Heart left ventricle (tissue), 16 donors: ENCODE measurements around the gene WDR70. TPM values are rescaled to one million over a fixed set of nuclear protein-coding genes. Genes with fewer than 3 reads are reported as not detected.

Source experiments
- ATAC-seq, 4 donors: fragments of 200-7000 bp; cut with Tn5 transposase; one replicate each; pipeline ENCODE4 v1.9.1; 2020 to 2022; ENCODE audit warnings: moderate library complexity in 4 of 4, mild to moderate bottlenecking in 3 of 4, moderate number of reproducible peaks in 1 of 4
- DNase-seq, 5 donors: peaks; one replicate each; pipeline ENCODE4 v3.0.0-alpha.2; 2020
- H3K27ac ChIP-seq, 12 donors: fragments of 200-600 bp; sonication (generic) in 4 of 12; one replicate each; pipeline versions ENCODE4 v1.5.0 to v1.8.0; 2016 to 2022; ENCODE audit warnings: mild to moderate bottlenecking in 2 of 12
- H3K27me3 ChIP-seq, 9 donors: fragments of 200-600 bp; sonication (generic) in 2 of 9; one replicate each; pipeline versions ENCODE4 v1.5.1 to v1.8.0; 2016 to 2022; ENCODE audit warnings: mild to moderate bottlenecking in 3 of 9
- H3K36me3 ChIP-seq, 9 donors: fragments of 200-600 bp; sonication (generic) in 2 of 9; one replicate each; pipeline versions ENCODE4 v1.5.0 to v1.8.0; 2018 to 2022; ENCODE audit warnings: mild to moderate bottlenecking in 2 of 9
- H3K4me1 ChIP-seq, 12 donors: fragments of 200-600 bp; sonication (generic) in 4 of 12; one replicate each; pipeline versions ENCODE4 v1.5.0 to v1.8.0; 2016 to 2022; ENCODE audit warnings: mild to moderate bottlenecking in 3 of 12
- H3K4me3 ChIP-seq, 12 donors: fragments of 200-600 bp; sonication (generic) in 4 of 12; one replicate each; pipeline versions ENCODE4 v1.5.0 to v1.8.0; 2017 to 2022; ENCODE audit warnings: mild to moderate bottlenecking in 9 of 12, moderate library complexity in 4 of 12
- H3K9me3 ChIP-seq, 12 donors: fragments of 200-600 bp; sonication (generic) in 4 of 12; one replicate each; pipeline versions ENCODE4 v1.5.0 to v1.8.0; 2016 to 2022; ENCODE audit warnings: mild to moderate bottlenecking in 1 of 12
- CTCF ChIP-seq, 12 donors: fragments of 200-600 bp; sonication (generic) in 4 of 12; IDR thresholded peaks; one replicate each; pipeline versions ENCODE4 v1.5.0 to v1.8.0; 2018 to 2022; ENCODE audit warnings: antibody characterized with exemption in 12 of 12, mild to moderate bottlenecking in 5 of 12
- POLR2A ChIP-seq, 2 donors: fragments of 450-650 bp; IDR thresholded peaks; one replicate each; pipeline ENCODE4 v1.6.1; 2017; ENCODE audit warnings: antibody characterized with exemption in 2 of 2, mild to moderate bottlenecking in 2 of 2, moderate library complexity in 2 of 2
- WGBS, 4 donors: extraction: QIAGEN DNeasy Blood & Tissue Kit in 2 of 4; methylation state at CpG; one replicate each; pipeline versions ENCODE4 v1.1.5 to v1.1.7; 2013 to 2018; 5-methylcytosine and 5-hydroxymethylcytosine counted together
- intact Hi-C, 10 donors: fragments of 100-400 bp; cut with DNase I; formaldehyde crosslinking; loops; one replicate each; pipeline versions ENCODE4 v1.11.1 to v1.14.2; 2022
- polyA plus RNA-seq, 2 donors: library from polyadenylated mRNA; stranded (reverse); fragments of 200-250 nt; gene quantifications; one replicate each; pipeline ENCODE4 v1.2.3, GENCODE V29; 2013
- total RNA-seq, 9 donors: library from RNA; depleted of rRNA in 2 of 9; stranded (reverse); fragments of >200 nt in 2 of 9; fragmentation: NEBNext Ultra II Directional in 3 of 9; extraction: Animal tissue kit (Norgen Biotek cat#: 25700) in 3 of 9; gene quantifications; one replicate each; pipeline versions ENCODE4 v1.1.0 to v1.2.4, GENCODE V29; 2016 to 2023
- donor health status: ischemic (EF 13 %, LVEDD 7.1; RV severe dilation, severe dysfunction).
- donor health status: healthy with polysubstance abuse.
- donor health status: DM: no; HTN: yes; CAD: no.
- donor health status: DM: no; HTN: no; CAD: no.
- donor health status: ischemic (EF 25% LVEDD 6.9; RV normal size, moderate dysfunction).
- donor health status: ischemic (EF 25% LVEDD 5.7; RV mildly dilated, moderate dysfunction).
- donor health status: healthy.
- donor health status: DM: yes; HTN: yes; CAD: no.
- donor health status: ischemic (EF 35%, LVEDD 5.7; RV mildly dilated, moderate dysfunction).
- donor health status: nonischemic (EF 11% LVEDD 7.7; RV severe dilation, severe dysfunction).
- donor health status: DM: yes; HTN: yes; CAD: no.
- donor health status: PGD.
- donor health status: ischemic (EF 29% LVEDD 5.4; RV normal size, mild dysfunction).
- donor health status: nonischemic (EF 23%, LVEDD 6.1; RV moderate dilation, normal function).

Gene WDR70
- total and polyA plus RNA-seq, 11 donors = 6.0 to 31.3 (median 13.6) TPM

- ATAC-seq = peak in 1 of 4 donors; percentile 18
- no peak for TF ChIP-seq CTCF (IDR thresholded peaks at IDR 0.05)
- no peak for TF ChIP-seq POLR2A (IDR thresholded peaks at IDR 0.05)
- Histone ChIP-seq H3K4me1 (no peaks in the 10 kb centered on the region), H3K36me3 (peaks cover 0 to 6% (median 0%) of the 10 kb centered on the region in 9 donors), H3K27ac (no peak overlapping the region), H3K9me3 (peaks cover 0 to 9% (median 0%) of the 10 kb centered on the region in 12 donors), H3K27me3 (no peaks in the 10 kb centered on the region), H3K4me3 (no peak overlapping the region)
- DNase-seq = no peak
- intact Hi-C loops = no loop called here
- WGBS, 4 donors = 99 to 100% (median 99%) methylated on average over 2 of the region's 2 CpGs
These were observed 111.1 kb downstream of the WDR70 start for GRCh38 chr5:37490120-37490810.

- no peak overlapping the region for H3K4me3 ChIP-seq
- no peak overlapping the region for H3K27ac ChIP-seq
- DNase-seq (no peak), ATAC-seq (no peak)
- H3K4me1 ChIP-seq = peaks cover 0 to 3% (median 0%) of the 10 kb centered on the region in 12 donors
- peaks cover 0 to 9% (median 0%) of the 10 kb centered on the region in 12 donors for H3K9me3 ChIP-seq
- TF ChIP-seq CTCF (IDR thresholded peaks at IDR 0.05) (no peak), POLR2A (IDR thresholded peaks at IDR 0.05) (no peak)
- no peaks in the 10 kb centered on the region for H3K27me3 ChIP-seq
- H3K36me3 ChIP-seq = peaks cover 0 to 5% (median 0%) of the 10 kb centered on the region in 9 donors
- intact Hi-C loops = no loop called here
- 92 to 100% (median 100%) methylated on average over 2 of the region's 2 CpGs for WGBS, 4 donors
These were observed 111.8 kb downstream of the WDR70 start for GRCh38 chr5:37490931-37491330.

- Histone ChIP-seq H3K4me3 (no peak overlapping the region), H3K27me3 (no peaks in the 10 kb centered on the region), H3K36me3 (peaks cover 0 to 8% (median 0%) of the 10 kb centered on the region in 9 donors), H3K27ac (no peak overlapping the region), H3K9me3 (peaks cover 0 to 7% (median 0%) of the 10 kb centered on the region in 12 donors), H3K4me1 (peaks cover 0 to 3% (median 0%) of the 10 kb centered on the region in 12 donors)
- ATAC-seq (no peak), DNase-seq (no peak)
- intact Hi-C loops = no loop called here
- TF ChIP-seq CTCF (IDR thresholded peaks at IDR 0.05) (no peak), POLR2A (IDR thresholded peaks at IDR 0.05) (no peak)
- WGBS, 4 donors = 94 to 100% (median 95%) methylated on average over 2 of the region's 2 CpGs
These were observed 113.8 kb downstream of the WDR70 start for GRCh38 chr5:37492778-37493555.

- Histone ChIP-seq H3K36me3 (peaks cover 0 to 15% (median 0%) of the 10 kb centered on the region in 9 donors), H3K27ac (peak overlapping the region in 1 of 12 donors; percentile 27), H3K9me3 (no peaks in the 10 kb centered on the region), H3K4me1 (peaks cover 0 to 3% (median 0%) of the 10 kb centered on the region in 12 donors), H3K27me3 (no peaks in the 10 kb centered on the region), H3K4me3 (no peak overlapping the region)
- DNase-seq (no peak), ATAC-seq (no peak)
- intact Hi-C loops = no loop called here
- no peak for TF ChIP-seq POLR2A (IDR thresholded peaks at IDR 0.05)
- no peak for TF ChIP-seq CTCF (IDR thresholded peaks at IDR 0.05)
These were observed 115.6 kb downstream of the WDR70 start for GRCh38 chr5:37494756-37495155.
